Stimulated activated CD8-positive, alpha-beta memory T cell treated with anti-CD3 and anti-CD28 coated beads, Interleukin-12 subunit alpha, Interleukin-12 subunit beta, amount 100 ng/mL, for 4 hours (primary cell): ENCODE data around the gene STRIP2.
"Not testable (repeated sequence)": the region's sequence is repeated elsewhere in the genome, so short reads cannot be mapped to it uniquely, and the experiment has no call there.

Experiments
- DNase-seq: peaks from one replicate; pipeline ENCODE4 v3.0.0-alpha.2; 2020; ENCODE audit warnings: low read depth

The STRIP2 gene

GRCh38 chr7:129530795-129531391, 96.7 kb downstream of the STRIP2 start:
- DNase-seq: no peak

GRCh38 chr7:129531721-129532120, 97.5 kb downstream of the STRIP2 start:
- DNase-seq: no peak

GRCh38 chr7:129532375-129532774, 98.1 kb downstream of the STRIP2 start:
- no peak for DNase-seq

- not testable (repeated sequence) for DNase-seq
Observed at GRCh38 chr7:129534558-129535274, 100.5 kb downstream of the STRIP2 start.

- no peak for DNase-seq
Observed at GRCh38 chr7:129535896-129536295, 101.7 kb downstream of the STRIP2 start.

- DNase-seq: no peak
Observed at GRCh38 chr7:129536323-129536722, 102.1 kb downstream of the STRIP2 start.
